Gastroesophageal sphincter (tissue), 4 donors: ENCODE results near the gene MLLT1. TPM values are rescaled to one million over a fixed set of nuclear protein-coding genes. Genes with fewer than 3 reads are reported as not detected.
A peak's percentile ranks its signal among the peaks of the same experiment; 100 is the strongest.

Experiments used
- ATAC-seq: fragments of 150-250 bp; one replicate; pipeline ENCODE4 v1.9.1; 2016; ENCODE audit warnings: mild to moderate bottlenecking, moderate library complexity
- H3K27ac ChIP-seq, 4 donors: fragments of 200-600 bp; sonication (generic) in 3 of 4; 1 replicate in 3 of 4; 2 replicates in 1 of 4; pipeline ENCODE4 v1.5.1; 2016 to 2019
- H3K27me3 ChIP-seq: fragments of 200-600 bp; sonication (generic); one replicate; pipeline ENCODE4 v1.5.1; 2019
- H3K36me3 ChIP-seq, 2 donors: fragments of 200-600 bp; sonication (generic); one replicate each; pipeline ENCODE4 v1.5.1; 2019; ENCODE audit warnings: control low read depth in 1 of 2
- H3K4me1 ChIP-seq, 3 donors: fragments of 200-600 bp; sonication (generic); 1 replicate in 2 of 3; 2 replicates in 1 of 3; pipeline ENCODE4 v1.5.1; 2016 to 2019; ENCODE audit warnings: control low read depth in 2 of 3
- H3K4me3 ChIP-seq, 2 donors: fragments of 200-600 bp; sonication (generic); one replicate each; pipeline ENCODE4 v1.5.1; 2019; ENCODE audit warnings: mild to moderate bottlenecking in 1 of 2, moderate library complexity in 1 of 2
- H3K9me3 ChIP-seq, 3 donors: fragments of 200-600 bp; sonication (generic); one replicate each; pipeline ENCODE4 v1.5.1; 2017 to 2019; ENCODE audit warnings: control low read depth in 2 of 3
- EP300 ChIP-seq: sonication (generic); formaldehyde crosslinking; IDR thresholded peaks from one replicate; pipeline ENCODE4 v1.6.1; 2017; ENCODE audit warnings: antibody characterized with exemption, mild to moderate bottlenecking
- POLR2A ChIP-seq, 2 donors: fragments of 450-650 bp; IDR thresholded peaks; one replicate each; pipeline ENCODE4 v1.6.1; 2017; ENCODE audit warnings: antibody characterized with exemption in 2 of 2, mild to moderate bottlenecking in 2 of 2, moderate library complexity in 1 of 2
- POLR2AphosphoS5 ChIP-seq: sonication (generic); formaldehyde crosslinking; IDR thresholded peaks from one replicate; pipeline ENCODE4 v1.6.1; 2017; ENCODE audit warnings: antibody characterized with exemption
- WGBS, 2 donors: methylation state at CpG; one replicate each; pipeline ENCODE4 v1.1.5; 2018; ENCODE audit warnings: low coverage in 1 of 2; 5-methylcytosine and 5-hydroxymethylcytosine counted together
- total RNA-seq, 4 donors: library from RNA; depleted of rRNA; stranded (reverse); fragments of >200 nt; gene quantifications; one replicate each; pipeline ENCODE4 v1.1.0, GENCODE V29; 2016
- TF ChIP-seq, protein P1 (sequence below), 4 experiments: fragments of 200-600 bp in 2 of 4; fragments of 450-650 bp in 2 of 4; sonication (generic) in 1 of 4; IDR thresholded peaks; one replicate each; pipeline ENCODE4 v1.5.1; 2017 to 2019; ENCODE audit warnings: antibody characterized with exemption in 4 of 4, mild to moderate bottlenecking in 2 of 4, moderate library complexity in 2 of 4

The MLLT1 gene
- total RNA-seq, 4 donors from 2014 or later: 21.4 to 42.5 (median 23.8) TPM

- Histone ChIP-seq H3K4me3 (peak overlapping the region in 1 of 2 donors; percentile 20), H3K27me3 (no peaks in the 10 kb centered on the region), H3K9me3 (no peaks in the 10 kb centered on the region), H3K36me3 (peaks cover 0 to 13% of the 10 kb centered on the region in 2 donors), H3K27ac (peak overlapping the region in 3 of 4 donors; percentile 68 to 78 (median 71)), H3K4me1 (peaks cover 0 to 80% (median 48%) of the 10 kb centered on the region in 3 donors)
- TF ChIP-seq EP300 (no peak), POLR2AphosphoS5 (no peak), POLR2A (IDR thresholded peaks at IDR 0.05) (no peak)
- TF ChIP-seq, protein P1, sequence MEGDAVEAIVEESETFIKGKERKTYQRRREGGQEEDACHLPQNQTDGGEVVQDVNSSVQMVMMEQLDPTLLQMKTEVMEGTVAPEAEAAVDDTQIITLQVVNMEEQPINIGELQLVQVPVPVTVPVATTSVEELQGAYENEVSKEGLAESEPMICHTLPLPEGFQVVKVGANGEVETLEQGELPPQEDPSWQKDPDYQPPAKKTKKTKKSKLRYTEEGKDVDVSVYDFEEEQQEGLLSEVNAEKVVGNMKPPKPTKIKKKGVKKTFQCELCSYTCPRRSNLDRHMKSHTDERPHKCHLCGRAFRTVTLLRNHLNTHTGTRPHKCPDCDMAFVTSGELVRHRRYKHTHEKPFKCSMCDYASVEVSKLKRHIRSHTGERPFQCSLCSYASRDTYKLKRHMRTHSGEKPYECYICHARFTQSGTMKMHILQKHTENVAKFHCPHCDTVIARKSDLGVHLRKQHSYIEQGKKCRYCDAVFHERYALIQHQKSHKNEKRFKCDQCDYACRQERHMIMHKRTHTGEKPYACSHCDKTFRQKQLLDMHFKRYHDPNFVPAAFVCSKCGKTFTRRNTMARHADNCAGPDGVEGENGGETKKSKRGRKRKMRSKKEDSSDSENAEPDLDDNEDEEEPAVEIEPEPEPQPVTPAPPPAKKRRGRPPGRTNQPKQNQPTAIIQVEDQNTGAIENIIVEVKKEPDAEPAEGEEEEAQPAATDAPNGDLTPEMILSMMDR (IDR thresholded peaks at IDR 0.05): no peak
- no CpG with 5 or more reads among the region's 21 CpGs for WGBS, 2 donors
- peak; percentile 61 for ATAC-seq
These were observed 45.8 kb downstream of the MLLT1 start for GRCh38 chr19:6233827-6234511.

DNA sequence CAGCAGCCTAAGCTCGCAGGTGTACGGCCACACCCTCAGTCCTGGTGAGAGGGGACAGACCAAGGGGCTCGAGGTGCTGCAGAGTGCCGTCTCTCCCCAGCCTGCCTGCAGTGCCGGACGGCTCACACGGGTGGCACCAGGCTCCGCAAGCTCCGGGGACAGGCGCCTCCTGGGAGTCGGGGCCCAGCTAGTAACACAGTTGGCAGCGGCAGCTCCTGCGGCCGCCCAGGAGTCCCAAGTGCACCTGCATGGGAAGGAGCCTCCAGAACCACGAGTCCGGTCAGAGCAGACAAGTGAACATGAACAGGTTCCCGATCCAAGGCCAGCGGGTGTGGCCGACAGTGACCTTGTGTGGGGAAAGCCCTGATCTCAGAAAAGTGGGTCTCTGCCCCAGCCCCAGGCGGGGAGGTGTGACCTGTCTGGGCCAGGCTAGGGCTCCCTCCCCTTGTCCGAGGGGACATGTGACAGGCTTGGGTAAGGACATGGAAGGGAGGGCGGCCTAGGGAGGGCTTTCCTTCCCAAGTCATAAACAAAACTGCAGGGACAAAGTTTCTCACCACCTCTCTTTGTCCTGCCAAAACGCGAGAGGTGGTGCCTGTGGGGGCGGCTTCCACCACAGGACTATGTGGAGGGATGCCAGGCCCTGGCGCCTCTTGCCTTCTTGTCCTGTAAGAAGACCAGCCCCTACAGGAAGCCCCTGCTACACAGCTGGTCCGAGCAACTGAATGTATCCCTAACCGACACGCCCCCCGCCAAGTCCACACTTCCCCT, 46.5 kb downstream of the MLLT1 start:
- Histone ChIP-seq H3K9me3 (no peaks in the 10 kb centered on the region), H3K27me3 (no peaks in the 10 kb centered on the region), H3K4me1 (peaks cover 0 to 80% (median 45%) of the 10 kb centered on the region in 3 donors), H3K27ac (peak overlapping the region in 3 of 4 donors; percentile 68 to 78 (median 71)), H3K36me3 (peaks cover 0 to 18% of the 10 kb centered on the region in 2 donors), H3K4me3 (peak overlapping the region in 1 of 2 donors; percentile 20)
- ATAC-seq: peak; percentile 61
- WGBS, 2 donors: no CpG with 5 or more reads among the region's 30 CpGs
- no peak for TF ChIP-seq POLR2AphosphoS5
- no peak for TF ChIP-seq POLR2A (IDR thresholded peaks at IDR 0.05)
- TF ChIP-seq, protein P1 (IDR thresholded peaks at IDR 0.05): no peak
- no peak for TF ChIP-seq EP300

DNA sequence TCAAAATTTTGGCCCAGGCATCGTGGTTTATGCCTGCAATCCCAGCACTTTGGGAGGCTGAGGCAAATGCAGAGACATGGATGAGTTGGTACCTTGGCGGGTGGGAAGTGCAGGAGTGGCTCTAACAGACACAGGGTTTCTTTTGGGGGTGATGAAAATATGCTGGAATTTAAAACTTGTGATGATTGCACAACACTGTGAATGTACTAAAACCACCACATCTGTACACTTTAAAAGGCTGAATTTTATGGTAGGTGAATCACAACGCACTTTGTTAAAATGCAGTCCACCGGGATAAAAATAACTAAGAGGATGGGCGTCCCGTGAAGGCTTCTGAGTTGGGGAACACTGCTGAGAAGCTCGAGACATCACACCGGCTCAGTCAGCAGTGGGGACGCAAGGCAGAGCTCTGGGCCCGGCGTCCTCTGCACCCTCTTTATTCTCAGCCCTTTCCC, 47.1 kb downstream of the MLLT1 start:
- peaks cover 0 to 78% (median 41%) of the 10 kb centered on the region in 3 donors for H3K4me1 ChIP-seq
- H3K4me3 ChIP-seq: peak overlapping the region in 1 of 2 donors; percentile 20

GRCh38 chr19:6230991-6231448, 48.8 kb downstream of the MLLT1 start:
- Histone ChIP-seq H3K27ac (no peak overlapping the region), H3K36me3 (peaks cover 0 to 35% of the 10 kb centered on the region in 2 donors), H3K27me3 (no peaks in the 10 kb centered on the region), H3K9me3 (no peaks in the 10 kb centered on the region), H3K4me3 (no peak overlapping the region), H3K4me1 (peaks cover 0 to 63% (median 33%) of the 10 kb centered on the region in 3 donors)
- TF ChIP-seq, protein P1 (IDR thresholded peaks at IDR 0.05): no peak
- TF ChIP-seq POLR2AphosphoS5 (no peak), POLR2A (IDR thresholded peaks at IDR 0.05) (no peak)
- ATAC-seq: no peak
- 100% methylated on average over 2 of the region's 17 CpGs; no CpG with 5 or more reads in 1 of the 2 donors for WGBS, 2 donors

More for the DNA sequence above, 47.1 kb downstream of the MLLT1 start:
- H3K27ac ChIP-seq: peak overlapping the region in 3 of 4 donors; percentile 68 to 78 (median 71)
- no peaks in the 10 kb centered on the region for H3K9me3 ChIP-seq
- TF ChIP-seq, protein P1 (IDR thresholded peaks at IDR 0.05): no peak
- peak; percentile 12 for TF ChIP-seq POLR2AphosphoS5
- peaks cover 0 to 18% of the 10 kb centered on the region in 2 donors for H3K36me3 ChIP-seq
- ATAC-seq: no peak
- no peaks in the 10 kb centered on the region for H3K27me3 ChIP-seq
- WGBS, 2 donors: 57 to 58% methylated on average over 6 to 8 of the region's 11 CpGs
